Colonic mucosa (tissue), 4 donors: ENCODE results near the gene TMEM198. TPM values are rescaled to one million over a fixed set of nuclear protein-coding genes. Genes with fewer than 3 reads are reported as not detected.
A peak's percentile ranks its signal among the peaks of the same experiment; 100 is the strongest.

ENCODE experiments used
- DNase-seq: peaks from one replicate; pipeline ENCODE4 v3.0.0-alpha.2; 2020
- H3K27ac ChIP-seq: fragments of 200-600 bp; one replicate; pipeline ENCODE4 v1.8.0; 2021
- H3K27me3 ChIP-seq: fragments of 200-600 bp; one replicate; pipeline ENCODE4 v1.8.0; 2021
- H3K36me3 ChIP-seq: fragments of 200-600 bp; one replicate; pipeline ENCODE4 v1.8.0; 2021
- H3K4me1 ChIP-seq: fragments of 200-600 bp; one replicate; pipeline ENCODE4 v1.8.0; 2021; ENCODE audit warnings: mild to moderate bottlenecking
- H3K4me3 ChIP-seq: fragments of 200-600 bp; one replicate; pipeline ENCODE4 v1.8.0; 2021
- H3K9ac ChIP-seq, 2 donors: one replicate each; pipeline ENCODE4 v1.7.0; 2013; ENCODE audit warnings: control low read depth in 2 of 2, low read depth in 2 of 2, low read length in 2 of 2
- H3K9me3 ChIP-seq: fragments of 200-600 bp; one replicate; pipeline ENCODE4 v1.8.0; 2021
- CTCF ChIP-seq: fragments of 200-600 bp; IDR thresholded peaks from one replicate; pipeline ENCODE4 v1.8.0; 2022; ENCODE audit warnings: antibody characterized with exemption, mild to moderate bottlenecking
- intact Hi-C: fragments of 100-400 bp; cut with DNase I; formaldehyde crosslinking; loops from one replicate; pipeline ENCODE4 v1.14.1; 2022
- total RNA-seq, 2 donors: library from RNA; stranded (reverse); fragmentation: NEBNext Ultra II Directional in 1 of 2; extraction: Animal tissue kit (Norgen Biotek cat#: 25700) in 1 of 2; gene quantifications; one replicate each; pipeline ENCODE4 v1.2.1, GENCODE V29; 2021
- donor health status: healthy.
- donor health status: DM: no; HTN: no; CAD: no.
- donor health status: DM: no; HTN: no; CAD: no.

Gene TMEM198
- total RNA-seq, 2 donors from 2014 or later = 1.7 to 2.9 TPM

DNA sequence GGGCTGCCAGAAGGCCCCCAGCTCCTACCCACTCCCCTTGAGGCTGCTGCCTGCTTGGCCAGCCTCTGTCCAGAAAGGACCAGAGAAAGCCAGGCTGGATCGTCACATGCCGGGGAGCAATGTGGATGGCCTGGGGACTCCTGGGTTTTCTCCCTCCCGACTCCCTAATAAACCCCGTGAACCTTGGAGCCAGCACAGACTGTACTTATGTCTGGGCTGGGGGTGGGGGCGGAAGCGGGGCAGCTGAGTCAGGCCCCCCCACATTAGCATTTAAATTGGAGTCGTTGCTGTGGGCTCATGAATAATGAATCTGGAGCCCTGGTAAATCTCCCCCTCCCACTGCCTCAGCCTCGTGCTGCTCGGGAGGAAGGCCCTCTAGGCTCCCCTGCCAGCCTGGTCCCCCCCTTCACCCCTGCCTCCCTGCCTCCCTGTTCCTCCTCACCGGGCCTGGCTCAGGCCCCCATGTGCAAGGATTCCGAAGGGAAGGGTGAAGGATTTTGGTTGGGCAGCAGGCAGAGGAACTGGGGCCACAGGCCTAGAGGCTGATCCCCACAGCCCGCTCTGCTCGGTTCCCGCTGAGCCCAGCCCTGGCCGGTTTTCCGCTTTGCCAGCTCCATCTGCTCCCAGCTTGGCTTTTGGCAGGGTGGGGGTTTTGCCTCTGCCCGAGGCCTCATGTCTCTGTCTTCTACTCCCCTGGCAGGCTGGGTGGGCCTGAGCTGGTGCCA lies 36.9 kb upstream of the TMEM198 start:
- no peak for DNase-seq
- no peak for TF ChIP-seq CTCF
- Histone ChIP-seq H3K4me3 (no peak overlapping the region), H3K9me3 (no peaks in the 10 kb centered on the region), H3K36me3 (no peaks in the 10 kb centered on the region), H3K9ac (no peak overlapping the region), H3K4me1 (no peaks in the 10 kb centered on the region), H3K27ac (no peak overlapping the region), H3K27me3 (peaks cover 14% of the 10 kb centered on the region)
- intact Hi-C loops = no loop called here

DNA sequence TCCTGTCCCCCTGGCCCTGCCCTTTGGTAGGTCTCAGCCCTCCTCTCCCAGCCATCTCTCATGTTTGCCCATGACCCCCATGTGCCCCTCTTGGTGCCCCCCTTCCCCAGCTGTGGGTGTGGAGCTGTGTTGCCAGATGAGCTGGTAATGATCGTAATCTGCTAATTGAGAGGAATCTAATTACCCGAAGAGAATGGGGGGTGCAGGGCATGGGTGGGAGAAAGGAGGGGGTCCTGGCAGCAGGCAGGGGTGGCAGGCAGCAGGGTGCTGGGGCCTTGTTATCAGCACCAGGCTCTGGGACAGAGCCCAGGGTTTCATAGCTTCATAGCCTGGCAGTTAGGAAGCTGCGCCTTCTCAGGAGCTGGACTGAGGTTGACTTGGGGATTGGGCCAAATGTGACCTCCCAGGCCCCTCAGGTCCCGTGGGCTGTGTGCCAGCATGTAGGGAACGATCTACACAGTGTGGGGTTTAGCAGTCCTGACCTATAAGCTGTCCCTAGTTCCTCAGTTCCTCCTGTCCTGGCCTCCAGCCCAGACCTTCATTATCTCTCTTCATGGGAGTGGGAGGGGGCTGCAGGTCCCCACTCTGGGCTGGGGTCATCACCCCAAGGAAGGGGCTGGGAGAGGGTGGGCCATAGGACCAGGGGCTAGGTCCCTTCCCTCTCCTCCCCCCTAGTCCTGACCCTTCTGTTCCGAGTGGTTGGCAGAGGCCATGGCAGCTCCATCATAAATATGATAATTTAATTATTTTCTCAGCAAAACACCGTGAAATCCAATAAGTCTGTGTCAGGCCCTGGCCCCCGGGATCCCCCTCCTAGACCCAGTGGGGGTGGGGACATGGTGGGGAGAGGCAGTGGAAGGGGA lies 36.0 kb upstream of the TMEM198 start:
- DNase-seq = no peak
- peaks cover 22% of the 10 kb centered on the region for H3K27me3 ChIP-seq
- H3K9ac ChIP-seq = no peak overlapping the region
- no peaks in the 10 kb centered on the region for H3K9me3 ChIP-seq
- H3K4me3 ChIP-seq = no peak overlapping the region
- intact Hi-C loops = no loop called here
- TF ChIP-seq CTCF = no peak
- H3K36me3 ChIP-seq = no peaks in the 10 kb centered on the region
- H3K4me1 ChIP-seq = no peaks in the 10 kb centered on the region
- H3K27ac ChIP-seq = no peak overlapping the region

- Histone ChIP-seq H3K9ac (no peak overlapping the region), H3K4me3 (no peak overlapping the region), H3K4me1 (no peaks in the 10 kb centered on the region), H3K36me3 (no peaks in the 10 kb centered on the region), H3K9me3 (no peaks in the 10 kb centered on the region), H3K27ac (no peak overlapping the region), H3K27me3 (peaks cover 28% of the 10 kb centered on the region)
- no peak for TF ChIP-seq CTCF
- DNase-seq = no peak
- intact Hi-C loops = no loop called here
These were observed 35.4 kb upstream of the TMEM198 start for GRCh38 chr2:219508444-219508734.

- Histone ChIP-seq H3K4me1 (no peaks in the 10 kb centered on the region), H3K4me3 (no peak overlapping the region), H3K36me3 (no peaks in the 10 kb centered on the region), H3K27ac (no peak overlapping the region), H3K9ac (no peak overlapping the region), H3K9me3 (no peaks in the 10 kb centered on the region), H3K27me3 (peaks cover 36% of the 10 kb centered on the region)
- intact Hi-C loops = no loop called here
- TF ChIP-seq CTCF = no peak
- no peak for DNase-seq
These were observed 34.7 kb upstream of the TMEM198 start for GRCh38 chr2:219508971-219509779.

GRCh38 chr2:219509780-219510511 lies 33.9 kb upstream of the TMEM198 start:
- Histone ChIP-seq H3K9me3 (no peaks in the 10 kb centered on the region), H3K27ac (no peak overlapping the region), H3K36me3 (no peaks in the 10 kb centered on the region), H3K4me3 (no peak overlapping the region), H3K9ac (no peak overlapping the region), H3K27me3 (peaks cover 44% of the 10 kb centered on the region), H3K4me1 (no peaks in the 10 kb centered on the region)
- DNase-seq = peak; percentile 67
- TF ChIP-seq CTCF = peak; percentile 43
- intact Hi-C loops = no loop called here
